Kidney (tissue), 14 donors: ENCODE measurements around the gene ERICH2. TPM values are rescaled to one million over a fixed set of nuclear protein-coding genes. Genes with fewer than 3 reads are reported as not detected.
"Not testable (repeated sequence)": the region's sequence is repeated elsewhere in the genome, so short reads cannot be mapped to it uniquely, and the experiment has no call there.

Experiments used
- DNase-seq, 5 donors: peaks; one replicate each; pipeline ENCODE4 v3.0.0-alpha.2; 2013 to 2020
- FAIRE-seq: peaks from 2 replicates; lab custom pipeline; 2012; peaks lifted over from hg19 to GRCh38; lab: Jason Lieb, UNC
- H3K27ac ChIP-seq, 2 donors: one replicate each; pipeline ENCODE4 v1.7.0; 2013; ENCODE audit warnings: low read depth in 2 of 2, low read length in 2 of 2, inconsistent platforms in 1 of 2
- H3K27me3 ChIP-seq: one replicate; pipeline ENCODE4 v1.7.1; 2013; ENCODE audit warnings: low read length, inconsistent platforms; ENCODE audit not compliant: control insufficient read depth, insufficient read depth
- H3K36me3 ChIP-seq, 3 donors: one replicate each; pipeline versions ENCODE4 v1.7.0 to v1.7.1; 2013; ENCODE audit warnings: low read length in 3 of 3, control low read depth in 1 of 3, inconsistent platforms in 1 of 3; ENCODE audit not compliant: insufficient read depth in 3 of 3, control insufficient read depth in 2 of 3
- H3K4me1 ChIP-seq, 3 donors: one replicate each; pipeline versions ENCODE4 v1.7.0 to v1.7.1; 2013; ENCODE audit warnings: low read length in 3 of 3, inconsistent platforms in 1 of 3, low read depth in 1 of 3; ENCODE audit not compliant: control insufficient read depth in 2 of 3, insufficient read depth in 2 of 3
- H3K4me3 ChIP-seq, 3 donors: one replicate each; pipeline versions ENCODE4 v1.7.0 to v1.8.1; 2013; ENCODE audit warnings: low read length in 3 of 3, control low read depth in 1 of 3, inconsistent platforms in 1 of 3
- H3K9ac ChIP-seq, 3 donors: one replicate each; pipeline versions ENCODE4 v1.7.0 to v1.7.1; 2013; ENCODE audit warnings: low read length in 3 of 3, control low read depth in 1 of 3, inconsistent platforms in 1 of 3
- H3K9me3 ChIP-seq, 3 donors: one replicate each; pipeline versions ENCODE4 v1.7.0 to v1.7.1; 2013; ENCODE audit warnings: low read length in 3 of 3, control low read depth in 1 of 3, inconsistent platforms in 1 of 3; ENCODE audit not compliant: control insufficient read depth in 2 of 3, insufficient read depth in 1 of 3
- intact Hi-C: fragments of 100-400 bp; cut with DNase I; formaldehyde crosslinking; loops from one replicate; pipeline ENCODE4 v1.11.1; 2022
- polyA plus RNA-seq: library from polyadenylated mRNA; stranded (reverse); fragments of 350-450 nt; fragmentation: Illumina TruSeq; extraction: RNeasy Lipid Tissue Mini Kit (QIAGEN cat#74804); gene quantifications from one replicate; pipeline ENCODE4 v1.2.3, GENCODE V29; 2014; ENCODE audit warnings: low read depth, low replicate concordance; ENCODE audit not compliant: insufficient read depth
- total RNA-seq: library from RNA; stranded (reverse); fragmentation: NEBNext Ultra II Directional; extraction: Animal tissue kit (Norgen Biotek cat#: 25700); gene quantifications from one replicate; pipeline ENCODE4 v1.2.1, GENCODE V29; 2021
- TF ChIP-seq, protein P1 (sequence below): IDR thresholded peaks from 3 replicates; pipeline ENCODE4 v1.5.1; 2012; ENCODE audit warnings: mild to moderate bottlenecking, moderate library complexity, borderline replicate concordance; ENCODE audit not compliant: insufficient read depth; ENCODE audit errors: extremely low read depth
- donor health status: control.
- donor health status: control.
- donor health status: control.
- donor health status: control.
- donor health status: control.
- donor health status: DM: yes; HTN: yes; CAD: no.
- donor health status: Normal renal cell carcinoma (clear cell type).

ERICH2 gene
- total and polyA plus RNA-seq, 2 donors from 2014 or later, result 0.91 to 4.0 TPM

GRCh38 chr2:170723446-170723958, 46.7 kb upstream of the ERICH2 start:
- Histone ChIP-seq H3K27ac (no peak overlapping the region), H3K9me3 (no peaks in the 10 kb centered on the region), H3K9ac (no peak overlapping the region), H3K4me1 (no peaks in the 10 kb centered on the region), H3K27me3 (peaks cover 14% of the 10 kb centered on the region), H3K36me3 (no peaks in the 10 kb centered on the region), H3K4me3 (no peak overlapping the region)
- TF ChIP-seq, protein P1, sequence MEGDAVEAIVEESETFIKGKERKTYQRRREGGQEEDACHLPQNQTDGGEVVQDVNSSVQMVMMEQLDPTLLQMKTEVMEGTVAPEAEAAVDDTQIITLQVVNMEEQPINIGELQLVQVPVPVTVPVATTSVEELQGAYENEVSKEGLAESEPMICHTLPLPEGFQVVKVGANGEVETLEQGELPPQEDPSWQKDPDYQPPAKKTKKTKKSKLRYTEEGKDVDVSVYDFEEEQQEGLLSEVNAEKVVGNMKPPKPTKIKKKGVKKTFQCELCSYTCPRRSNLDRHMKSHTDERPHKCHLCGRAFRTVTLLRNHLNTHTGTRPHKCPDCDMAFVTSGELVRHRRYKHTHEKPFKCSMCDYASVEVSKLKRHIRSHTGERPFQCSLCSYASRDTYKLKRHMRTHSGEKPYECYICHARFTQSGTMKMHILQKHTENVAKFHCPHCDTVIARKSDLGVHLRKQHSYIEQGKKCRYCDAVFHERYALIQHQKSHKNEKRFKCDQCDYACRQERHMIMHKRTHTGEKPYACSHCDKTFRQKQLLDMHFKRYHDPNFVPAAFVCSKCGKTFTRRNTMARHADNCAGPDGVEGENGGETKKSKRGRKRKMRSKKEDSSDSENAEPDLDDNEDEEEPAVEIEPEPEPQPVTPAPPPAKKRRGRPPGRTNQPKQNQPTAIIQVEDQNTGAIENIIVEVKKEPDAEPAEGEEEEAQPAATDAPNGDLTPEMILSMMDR, result no peak
- no peak for FAIRE-seq
- DNase-seq, result no peak
- intact Hi-C loops, result no loop called here

- DNase-seq (no peak), FAIRE-seq (no peak)
- TF ChIP-seq, protein P1, result no peak
- intact Hi-C loops, result no loop called here
- Histone ChIP-seq H3K4me1 (no peaks in the 10 kb centered on the region), H3K9me3 (no peaks in the 10 kb centered on the region), H3K36me3 (no peaks in the 10 kb centered on the region), H3K9ac (no peak overlapping the region), H3K27ac (no peak overlapping the region), H3K27me3 (no peaks in the 10 kb centered on the region), H3K4me3 (no peak overlapping the region)
Observed at GRCh38 chr2:170733798-170734600, 36.2 kb upstream of the ERICH2 start.

DNA sequence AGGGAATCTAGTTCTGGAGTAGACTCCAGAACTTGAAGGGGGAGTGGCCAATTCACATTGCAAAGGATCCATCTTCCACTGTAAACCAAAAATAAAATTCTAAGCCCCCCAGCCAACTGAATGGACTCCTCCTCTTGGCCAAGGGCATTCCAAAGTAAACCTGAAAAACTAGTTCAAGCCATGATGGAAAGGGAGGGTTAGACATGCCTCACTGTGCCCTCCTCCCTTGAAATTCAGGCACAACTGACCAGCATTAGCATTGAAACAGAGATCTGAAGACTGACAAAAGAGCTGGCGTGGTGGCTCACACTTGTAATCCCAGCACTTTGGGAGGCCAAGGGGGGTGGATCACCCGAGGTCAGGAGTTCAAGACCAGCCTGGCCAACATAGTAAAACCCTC, 35.6 kb upstream of the ERICH2 start:
- H3K4me1 ChIP-seq, H3K27ac ChIP-seq, FAIRE-seq, DNase-seq, intact Hi-C loops, H3K27me3 ChIP-seq, H3K36me3 ChIP-seq, H3K9me3 ChIP-seq, H3K9ac ChIP-seq, H3K4me3 ChIP-seq: not testable (repeated sequence)

DNA sequence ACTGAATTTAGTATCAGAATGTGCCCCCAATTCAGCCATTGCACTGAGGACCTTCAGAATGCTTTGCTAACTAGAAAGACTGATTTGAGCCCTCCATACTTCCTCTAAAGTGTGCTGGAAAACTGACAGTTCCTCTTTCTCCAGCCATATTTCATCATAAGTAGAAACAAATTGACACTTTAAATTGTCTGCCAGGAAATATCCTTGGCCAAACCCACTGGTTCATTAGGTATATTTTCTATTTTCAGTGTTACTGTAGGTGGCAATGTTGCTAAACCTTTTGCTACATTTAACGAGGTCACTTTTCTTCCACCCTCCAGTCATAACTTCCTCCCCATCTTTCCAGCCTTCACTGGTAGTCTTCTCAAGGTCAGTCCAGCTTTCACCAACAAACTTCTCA, 33.5 kb upstream of the ERICH2 start:
- no peaks in the 10 kb centered on the region for H3K4me1 ChIP-seq
- DNase-seq (no peak), FAIRE-seq (no peak)
- no peaks in the 10 kb centered on the region for H3K36me3 ChIP-seq
- TF ChIP-seq, protein P1, result no peak
- H3K27ac ChIP-seq, result no peak overlapping the region
- H3K9me3 ChIP-seq, result no peaks in the 10 kb centered on the region
- no peaks in the 10 kb centered on the region for H3K27me3 ChIP-seq
- intact Hi-C loops, result no loop called here
- no peak overlapping the region for H3K9ac ChIP-seq
- no peak overlapping the region for H3K4me3 ChIP-seq
